ENCODE data around the gene RUNX1. TPM values are rescaled to one million over a fixed set of nuclear protein-coding genes. Genes with fewer than 3 reads are reported as not detected.

The RUNX1 gene
- total RNA-seq, 3 donors from 2014 or later: 24.8 to 165 (median 127) TPM

- Histone ChIP-seq H3K36me3 (no peaks in the 10 kb centered on the region), H3K9me3 (no peaks in the 10 kb centered on the region), H3K27ac (no peak overlapping the region), H3K4me3 (no peak overlapping the region), H3K27me3 (no peaks in the 10 kb centered on the region), H3K4me1 (no peaks in the 10 kb centered on the region)
- TF ChIP-seq CTCF (IDR thresholded peaks at IDR 0.05) (no peak), POLR2AphosphoS5 (IDR thresholded peaks at IDR 0.05) (no peak), POLR2A (IDR thresholded peaks at IDR 0.05) (no peak)
- no peak for DNase-seq (ENCODE audit: low spot score in 2 of 2)
- intact Hi-C loops (cut with DNase I; ENCODE audit: low total_unique reads): no loop called here
These were observed 4.4 kb upstream of the RUNX1 start for GRCh38 chr21:35053356-35054096.

GRCh38 chr21:35052801-35053200, 3.7 kb upstream of the RUNX1 start:
- intact Hi-C loops (cut with DNase I; ENCODE audit: low total_unique reads): no loop called here
- H3K4me1 ChIP-seq: no peaks in the 10 kb centered on the region
- no peak overlapping the region for H3K27ac ChIP-seq

GRCh38 chr21:35051287-35051818, 2.3 kb upstream of the RUNX1 start:
- Histone ChIP-seq H3K9me3 (no peaks in the 10 kb centered on the region), H3K27ac (peak overlapping the region; percentile 34 to 44), H3K27me3 (no peaks in the 10 kb centered on the region), H3K4me3 (no peak overlapping the region), H3K36me3 (no peaks in the 10 kb centered on the region), H3K4me1 (peaks cover 0 to 6% of the 10 kb centered on the region in 2 donors)
- intact Hi-C loops (cut with DNase I; ENCODE audit: low total_unique reads): no loop called here
- no peak for TF ChIP-seq POLR2AphosphoS5 (IDR thresholded peaks at IDR 0.05)
- peak in 1 of 3 donors; percentile 43 for TF ChIP-seq CTCF (IDR thresholded peaks at IDR 0.05)
- DNase-seq (ENCODE audit: low spot score in 2 of 2): peak in 1 of 2 donors; percentile 69

More at GRCh38 chr21:35052801-35053200, 3.7 kb upstream of the RUNX1 start:
- Histone ChIP-seq H3K27me3 (no peaks in the 10 kb centered on the region), H3K36me3 (no peaks in the 10 kb centered on the region), H3K9me3 (no peaks in the 10 kb centered on the region), H3K4me3 (no peak overlapping the region)
- TF ChIP-seq CTCF (IDR thresholded peaks at IDR 0.05) (no peak), POLR2A (IDR thresholded peaks at IDR 0.05) (no peak), POLR2AphosphoS5 (IDR thresholded peaks at IDR 0.05) (no peak)
- DNase-seq (ENCODE audit: low spot score in 2 of 2): no peak

- Histone ChIP-seq H3K9me3 (no peaks in the 10 kb centered on the region), H3K27ac (peak overlapping the region; percentile 34 to 44), H3K4me1 (peaks cover 0 to 6% of the 10 kb centered on the region in 2 donors), H3K27me3 (no peaks in the 10 kb centered on the region), H3K4me3 (no peak overlapping the region), H3K36me3 (no peaks in the 10 kb centered on the region)
- no peak for TF ChIP-seq CTCF (IDR thresholded peaks at IDR 0.05)
- TF ChIP-seq POLR2AphosphoS5 (IDR thresholded peaks at IDR 0.05): no peak
- TF ChIP-seq POLR2A (IDR thresholded peaks at IDR 0.05): no peak
- DNase-seq (ENCODE audit: low spot score in 2 of 2): no peak
- intact Hi-C loops (cut with DNase I; ENCODE audit: low total_unique reads): no loop called here
These were observed 1.5 kb upstream of the RUNX1 start for GRCh38 chr21:35050348-35051286.
